DOHH2 (cell line): ENCODE data around the gene NYAP2.

Experiments
- CTCF ChIP-seq: fragments of 200-600 bp; sonication (generic); IDR thresholded peaks from one replicate; pipeline ENCODE4 v1.5.1; 2014; ENCODE audit warnings: antibody characterized with exemption, mild to moderate bottlenecking, low read depth, low read length; ENCODE audit not compliant: poor library complexity, severe bottlenecking
- EZH2phosphoT487 ChIP-seq: fragments of 200-600 bp; sonication (generic); IDR thresholded peaks from 2 replicates; pipeline ENCODE4 v1.6.1; 2017; ENCODE audit warnings: borderline replicate concordance, mild to moderate bottlenecking, antibody characterized with exemption, low read length, moderate library complexity, mixed read lengths

- no peak for TF ChIP-seq CTCF
- no peak for TF ChIP-seq EZH2phosphoT487
These were observed 31.8 kb downstream of the NYAP2 start for GRCh38 chr2:225431105-225431863.
